Ishikawa (cell line): ENCODE results near the gene ARMH3.

Experiments
- CREB1 ChIP-seq: IDR thresholded peaks from 2 replicates; pipeline ENCODE4 v1.6.1; 2012; ENCODE audit warnings: low read depth
- TAF1 ChIP-seq: IDR thresholded peaks from 2 replicates; pipeline ENCODE4 v1.6.1; 2012; ENCODE audit warnings: low read depth, mild to moderate bottlenecking
- TCF12 ChIP-seq: IDR thresholded peaks from 2 replicates; pipeline ENCODE4 v1.6.1; 2012; ENCODE audit warnings: low read depth
- USF1 ChIP-seq: IDR thresholded peaks from 2 replicates; pipeline ENCODE4 v1.6.1; 2012
- YY1 ChIP-seq: IDR thresholded peaks from 2 replicates; pipeline ENCODE4 v1.6.1; 2012; ENCODE audit warnings: low read depth

- no peak for TF ChIP-seq YY1
- no peak for TF ChIP-seq CREB1
- no peak for TF ChIP-seq TCF12
- no peak for TF ChIP-seq TAF1
- no peak for TF ChIP-seq USF1
These were observed 241.4 kb downstream of the ARMH3 start for GRCh38 chr10:101814466-101815071.
